GM12878 (cell line): Measurements from ENCODE around the gene TBCA. TPM values are rescaled to one million over a fixed set of nuclear protein-coding genes. Genes with fewer than 3 reads are reported as not detected.

ENCODE experiments used
- ATAC-seq: fragments of 200-7000 bp; cut with Tn5 transposase; 3 replicates; pipeline ENCODE4 v1.9.1; 2020; ENCODE audit warnings: mild to moderate bottlenecking, moderate library complexity
- BruUV-seq: library from RNA; stranded (reverse); fragments of 400-500 nt; replicated peaks from 2 replicates; lab custom pipeline; 2021; lab: Mats Ljungman, UMichigan
- CTCF ChIA-PET: fragments of 300-600 bp; sonication (Branson Sonifier 250); formaldehyde crosslinking; extraction: SDS; loops from one replicate; lab custom pipeline; 2021; ENCODE audit warnings: inconsistent platforms; lab: Yijun Ruan, JAX
- POLR2A ChIA-PET: fragments of 350-600 bp; formaldehyde crosslinking; extraction: SDS; loops from one replicate; lab custom pipeline; 2021; ENCODE audit warnings: inconsistent platforms; lab: Charles Lee
- RAD21 ChIA-PET: fragments of 300-600 bp; sonication (Branson Sonifier 250); formaldehyde crosslinking; loops from one replicate; lab custom pipeline; 2023; ENCODE audit warnings: antibody characterized with exemption; ENCODE audit not compliant: unreplicated experiment; lab: Charles Lee
- SMC1A ChIA-PET: fragments of 300-600 bp; sonication (Branson Sonifier 250); formaldehyde crosslinking; loops from one replicate; lab custom pipeline; 2023; ENCODE audit not compliant: unreplicated experiment, uncharacterized antibody; lab: Charles Lee
- DNase-seq: peaks from one replicate; pipeline ENCODE4 v3.0.0-alpha.2; 2011; ENCODE audit warnings: low read depth, low spot score
- FAIRE-seq: peaks from 3 replicates; lab custom pipeline; 2011; peaks lifted over from hg19 to GRCh38; lab: Jason Lieb, UNC
- H2AFZ ChIP-seq: 2 replicates; pipeline ENCODE4 v1.6.0; 2011; ENCODE audit warnings: low read depth, low read length, control low read depth; ENCODE audit not compliant: control insufficient read depth
- H3K27ac ChIP-seq: 2 replicates; pipeline ENCODE4 v1.5.1; 2011; ENCODE audit warnings: control low read depth; ENCODE audit not compliant: control insufficient read depth, insufficient read depth
- H3K27me3 ChIP-seq, 2 experiments: replicated peaks in 1 of 2; 2 replicates each; pipeline versions ENCODE4 v1.6.0 to v1.6.1; 2011; ENCODE audit warnings: low read length in 1 of 2; ENCODE audit not compliant: control insufficient read depth in 2 of 2, insufficient read depth in 2 of 2
- H3K36me3 ChIP-seq, 2 experiments: 2 replicates each; pipeline ENCODE4 v1.5.1; 2011; ENCODE audit warnings: low read length in 1 of 2; ENCODE audit not compliant: control insufficient read depth in 2 of 2, insufficient read depth in 2 of 2
- H3K4me1 ChIP-seq: 2 replicates; pipeline ENCODE4 v1.6.1; 2011; ENCODE audit warnings: mild to moderate bottlenecking, low read length, moderate library complexity, mixed read lengths; ENCODE audit not compliant: control insufficient read depth, insufficient read depth
- H3K4me2 ChIP-seq: 2 replicates; pipeline ENCODE4 v1.6.0; 2011; ENCODE audit warnings: control low read depth; ENCODE audit not compliant: control insufficient read depth, insufficient read depth
- H3K4me3 ChIP-seq: fragments of 200-600 bp; sonication (generic); 2 replicates; pipeline ENCODE4 v1.5.1; 2016
- H3K79me2 ChIP-seq: 2 replicates; pipeline ENCODE4 v1.6.0; 2011; ENCODE audit warnings: low read length; ENCODE audit not compliant: control insufficient read depth, insufficient read depth
- H3K9ac ChIP-seq: 2 replicates; pipeline ENCODE4 v1.8.0; 2011; ENCODE audit warnings: low read length, control low read depth, mixed read lengths; ENCODE audit not compliant: control insufficient read depth, insufficient read depth
- H3K9me3 ChIP-seq: replicated peaks from 3 replicates; pipeline ENCODE4 v1.5.1; 2011; ENCODE audit warnings: mild to moderate bottlenecking, low read length; ENCODE audit not compliant: control insufficient read depth, insufficient read depth
- H4K20me1 ChIP-seq: 2 replicates; pipeline ENCODE4 v1.6.0; 2011; ENCODE audit not compliant: control insufficient read depth, insufficient read depth
- BACH1 ChIP-seq: fragments of 450-650 bp; IDR thresholded peaks from 2 replicates; pipeline ENCODE4 v1.6.1; 2017; ENCODE audit warnings: mild to moderate bottlenecking, borderline replicate concordance
- BHLHE40 ChIP-seq, 2 experiments: fragments of 450-650 bp in 1 of 2; IDR thresholded peaks; 2 replicates each; pipeline ENCODE4 v1.6.1; 2011 to 2017; ENCODE audit warnings: low read depth in 2 of 2, borderline replicate concordance in 1 of 2, improper control_type of control experiment in 1 of 2, low read length in 1 of 2, mild to moderate bottlenecking in 1 of 2
- CHD1 ChIP-seq: IDR thresholded peaks from 2 replicates; pipeline ENCODE4 v1.6.1; 2012; ENCODE audit warnings: low read depth, low read length, improper control_type of control experiment
- EZH2 ChIP-seq: IDR thresholded peaks from 2 replicates; pipeline ENCODE4 v1.6.1; 2012; ENCODE audit warnings: low read depth, mild to moderate bottlenecking, control low read depth, inconsistent platforms, low read length, borderline replicate concordance; ENCODE audit not compliant: control insufficient read depth
- IKZF2 ChIP-seq, 2 experiments: fragments of 450-650 bp; IDR thresholded peaks; 2 replicates each; pipeline ENCODE4 v1.6.1; 2017; ENCODE audit warnings: mild to moderate bottlenecking in 2 of 2, moderate library complexity in 2 of 2
- PAX8 ChIP-seq: fragments of 450-650 bp; IDR thresholded peaks from 2 replicates; pipeline ENCODE4 v1.6.1; 2017; ENCODE audit warnings: mild to moderate bottlenecking, moderate library complexity
- RCOR1 ChIP-seq: conservative IDR thresholded peaks from 2 replicates; pipeline ENCODE4 v1.6.1; 2012; ENCODE audit warnings: low read depth, low read length, improper control_type of control experiment
- STAT1 ChIP-seq: fragments of 450-650 bp; conservative IDR thresholded peaks from 2 replicates; pipeline ENCODE4 v1.6.1; 2014; ENCODE audit warnings: antibody characterized with exemption, mild to moderate bottlenecking
- ZBED1 ChIP-seq: IDR thresholded peaks from 2 replicates; pipeline ENCODE4 v1.6.1; 2016; ENCODE audit warnings: borderline replicate concordance
- WGBS: methylation state at CpG from one replicate; pipeline ENCODE4 v1.1.6; 2016; ENCODE audit warnings: low lambda C conversion rate; ENCODE audit not compliant: insufficient replicate concordance, insufficient coverage; ENCODE audit errors: missing lambda C conversion rate; 5-methylcytosine and 5-hydroxymethylcytosine counted together
- in situ Hi-C: fragments of 300-500 bp; cut with MboI; formaldehyde crosslinking; loops from 9 replicates; pipeline ENCODE4 v1.14.3; 2018; ENCODE audit warnings: mixed read lengths
- intact Hi-C: fragments of 100-400 bp; cut with micrococcal nuclease; formaldehyde crosslinking; loops from one replicate; pipeline ENCODE4 v1.14.2; 2022; ENCODE audit not compliant: unreplicated experiment
- polyA plus RNA-seq, 11 experiments: library from polyadenylated mRNA; depleted of rRNA in 4 of 11; unstranded in 6 of 11; stranded (reverse) in 5 of 11; fragments of >200 nt; fragmentation: Nextera tagmentation in 4 of 11; fragmentation: Illumina TruSeq in 1 of 11; extraction: Ambion mirVana in 4 of 11; extraction: Trizol in 1 of 11; gene quantifications; 1 replicate in 1 of 11; 2 replicates in 10 of 11; pipeline versions ENCODE4 v1.2.1 to v1.2.3, GENCODE V29; 2011 to 2016; ENCODE audit warnings: inconsistent platforms in 2 of 11, missing spikeins in 2 of 11, low read depth in 1 of 11
- total RNA-seq, 4 experiments: library from RNA; depleted of rRNA in 3 of 4; stranded (reverse); fragments of >200 nt in 3 of 4; fragmentation: Illumina TruSeq in 1 of 4; extraction: Trizol in 1 of 4; gene quantifications; 2 replicates each; pipeline versions ENCODE4 v1.2.1 to v1.2.3, GENCODE V29; 2013 to 2021
- TF ChIP-seq, protein P1 (sequence below): fragments of 450-650 bp; IDR thresholded peaks from 2 replicates; pipeline ENCODE4 v1.6.1; 2016; ENCODE audit warnings: mild to moderate bottlenecking
- TF ChIP-seq, protein P2 (sequence below): fragments of 450-650 bp; IDR thresholded peaks from 2 replicates; pipeline ENCODE4 v1.6.1; 2017; ENCODE audit warnings: mild to moderate bottlenecking, moderate library complexity

The TBCA gene
- total and polyA plus RNA-seq, 10 of the 15 experiments (the other 5 are each of a cell fraction or from before 2014, with no cell fraction given): 86.3 to 647 (median 294) TPM

- H3K9ac ChIP-seq: no peak overlapping the region
- DNase-seq (no peak), ATAC-seq (no peak), FAIRE-seq (no peak)
- POLR2A ChIA-PET: interaction anchor here (0.5 kb wide), 1 partner anchor 18 kb away, joined by 3 read pairs; no protein-coding TSS in a partner anchor
- RAD21 ChIA-PET: no interaction called here
- no peaks in the 10 kb centered on the region for H4K20me1 ChIP-seq
- 75% methylated on average over 2 of the region's 2 CpGs for WGBS
- in situ Hi-C loops (no loop called here), intact Hi-C loops (no loop called here)
- CTCF ChIA-PET: interaction anchor here (1.4 kb wide), 1 partner anchor 8 kb away, joined by 8 read pairs; no protein-coding TSS in a partner anchor
- no peaks in the 10 kb centered on the region for H3K27me3 ChIP-seq
- no peak overlapping the region for H3K4me3 ChIP-seq
- H3K9me3 ChIP-seq: no peaks in the 10 kb centered on the region
- TF ChIP-seq, protein P1, sequence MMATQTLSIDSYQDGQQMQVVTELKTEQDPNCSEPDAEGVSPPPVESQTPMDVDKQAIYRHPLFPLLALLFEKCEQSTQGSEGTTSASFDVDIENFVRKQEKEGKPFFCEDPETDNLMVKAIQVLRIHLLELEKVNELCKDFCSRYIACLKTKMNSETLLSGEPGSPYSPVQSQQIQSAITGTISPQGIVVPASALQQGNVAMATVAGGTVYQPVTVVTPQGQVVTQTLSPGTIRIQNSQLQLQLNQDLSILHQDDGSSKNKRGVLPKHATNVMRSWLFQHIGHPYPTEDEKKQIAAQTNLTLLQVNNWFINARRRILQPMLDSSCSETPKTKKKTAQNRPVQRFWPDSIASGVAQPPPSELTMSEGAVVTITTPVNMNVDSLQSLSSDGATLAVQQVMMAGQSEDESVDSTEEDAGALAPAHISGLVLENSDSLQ: no peak
- TF ChIP-seq RCOR1 (no peak), PAX8 (no peak), IKZF2 (IDR thresholded peaks at IDR 0.05) (no peak), STAT1 (no peak), BHLHE40 (IDR thresholded peaks at IDR 0.05; ENCODE audit: borderline replicate concordance in 1 of 2, low read depth in 2 of 2, low read length in 1 of 2) (no peak), BACH1 (no peak), ZBED1 (no peak), EZH2 (no peak), CHD1 (no peak)
- TF ChIP-seq, protein P2, sequence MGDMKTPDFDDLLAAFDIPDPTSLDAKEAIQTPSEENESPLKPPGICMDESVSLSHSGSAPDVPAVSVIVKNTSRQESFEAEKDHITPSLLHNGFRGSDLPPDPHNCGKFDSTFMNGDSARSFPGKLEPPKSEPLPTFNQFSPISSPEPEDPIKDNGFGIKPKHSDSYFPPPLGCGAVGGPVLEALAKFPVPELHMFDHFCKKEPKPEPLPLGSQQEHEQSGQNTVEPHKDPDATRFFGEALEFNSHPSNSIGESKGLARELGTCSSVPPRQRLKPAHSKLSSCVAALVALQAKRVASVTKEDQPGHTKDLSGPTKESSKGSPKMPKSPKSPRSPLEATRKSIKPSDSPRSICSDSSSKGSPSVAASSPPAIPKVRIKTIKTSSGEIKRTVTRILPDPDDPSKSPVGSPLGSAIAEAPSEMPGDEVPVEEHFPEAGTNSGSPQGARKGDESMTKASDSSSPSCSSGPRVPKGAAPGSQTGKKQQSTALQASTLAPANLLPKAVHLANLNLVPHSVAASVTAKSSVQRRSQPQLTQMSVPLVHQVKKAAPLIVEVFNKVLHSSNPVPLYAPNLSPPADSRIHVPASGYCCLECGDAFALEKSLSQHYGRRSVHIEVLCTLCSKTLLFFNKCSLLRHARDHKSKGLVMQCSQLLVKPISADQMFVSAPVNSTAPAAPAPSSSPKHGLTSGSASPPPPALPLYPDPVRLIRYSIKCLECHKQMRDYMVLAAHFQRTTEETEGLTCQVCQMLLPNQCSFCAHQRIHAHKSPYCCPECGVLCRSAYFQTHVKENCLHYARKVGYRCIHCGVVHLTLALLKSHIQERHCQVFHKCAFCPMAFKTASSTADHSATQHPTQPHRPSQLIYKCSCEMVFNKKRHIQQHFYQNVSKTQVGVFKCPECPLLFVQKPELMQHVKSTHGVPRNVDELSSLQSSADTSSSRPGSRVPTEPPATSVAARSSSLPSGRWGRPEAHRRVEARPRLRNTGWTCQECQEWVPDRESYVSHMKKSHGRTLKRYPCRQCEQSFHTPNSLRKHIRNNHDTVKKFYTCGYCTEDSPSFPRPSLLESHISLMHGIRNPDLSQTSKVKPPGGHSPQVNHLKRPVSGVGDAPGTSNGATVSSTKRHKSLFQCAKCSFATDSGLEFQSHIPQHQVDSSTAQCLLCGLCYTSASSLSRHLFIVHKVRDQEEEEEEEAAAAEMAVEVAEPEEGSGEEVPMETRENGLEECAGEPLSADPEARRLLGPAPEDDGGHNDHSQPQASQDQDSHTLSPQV: no peak
- no peak overlapping the region for H3K27ac ChIP-seq
- H3K4me2 ChIP-seq: no peak overlapping the region
- no peaks in the 10 kb centered on the region for H3K36me3 ChIP-seq
- SMC1A ChIA-PET: interaction anchor here (0.8 to 1.6 kb wide), 4 partner anchors 9 to 28 kb away, joined by 3 to 7 read pairs (median 4); no protein-coding TSS in a partner anchor
- no peaks in the 10 kb centered on the region for H3K79me2 ChIP-seq
- H3K4me1 ChIP-seq: no peaks in the 10 kb centered on the region
- no peak overlapping the region for H2AFZ ChIP-seq
- BruUV-seq: no TSS peak
Observed at GRCh38 chr5:77824981-77825380, 48.8 kb upstream of the TBCA start.
